SJCRH30 (cell line): ENCODE data around the gene HBZ. TPM values are rescaled to one million over a fixed set of nuclear protein-coding genes. Genes with fewer than 3 reads are reported as not detected.
A peak's percentile ranks its signal among the peaks of the same experiment; 100 is the strongest.
"Not testable (repeated sequence)": the region's sequence is repeated elsewhere in the genome, so short reads cannot be mapped to it uniquely, and the experiment has no call there.

ENCODE experiments used
- DNase-seq, 2 experiments: peaks; one replicate each; pipeline ENCODE4 v3.0.0-alpha.2; 2015 to 2020
- H3K27ac ChIP-seq: fragments of 250-450 bp; sonication (Bioruptor Pico); 2 replicates; pipeline ENCODE4 v1.5.1; 2020; ENCODE audit warnings: mild to moderate bottlenecking, moderate library complexity
- H3K27me3 ChIP-seq: fragments of 250-450 bp; sonication (Bioruptor Pico); 2 replicates; pipeline ENCODE4 v1.5.1; 2020; ENCODE audit warnings: mild to moderate bottlenecking, moderate library complexity
- H3K36me3 ChIP-seq: fragments of 250-450 bp; sonication (Bioruptor Pico); 2 replicates; pipeline ENCODE4 v1.5.1; 2020; ENCODE audit warnings: mild to moderate bottlenecking, moderate library complexity
- H3K4me1 ChIP-seq: fragments of 250-450 bp; sonication (Bioruptor Pico); 2 replicates; pipeline ENCODE4 v1.5.1; 2020; ENCODE audit warnings: mild to moderate bottlenecking, moderate library complexity
- H3K4me3 ChIP-seq: fragments of 250-450 bp; sonication (Bioruptor Pico); 2 replicates; pipeline ENCODE4 v1.5.1; 2020; ENCODE audit warnings: mild to moderate bottlenecking, moderate library complexity
- H3K9me3 ChIP-seq: fragments of 250-450 bp; sonication (Bioruptor Pico); replicated peaks from 2 replicates; pipeline ENCODE4 v1.5.1; 2020; ENCODE audit warnings: mild to moderate bottlenecking, moderate library complexity
- total RNA-seq: library from RNA; depleted of rRNA; stranded (reverse); fragments of >200 nt; shearing (Covaris generic); gene quantifications from 2 replicates; pipeline ENCODE4 v1.2.3, GENCODE V29; 2014

HBZ gene
- total RNA-seq, 1 experiment from 2014 or later, result not detected

- H3K4me3 ChIP-seq, H3K27ac ChIP-seq, H3K27me3 ChIP-seq, H3K9me3 ChIP-seq, H3K4me1 ChIP-seq, H3K36me3 ChIP-seq, DNase-seq: not testable (repeated sequence)
These were observed 24.3 kb downstream of the HBZ start, which contains the start of gene HBA1 for GRCh38 chr16:176477-177382. Gene HBA1 (plus strand): TSS chr16:176680. CDS start chr16:176717, 37 bp downstream.

- H3K4me1 ChIP-seq, result no peaks in the 10 kb centered on the region
- DNase-seq, result peak; percentile 24 to 38
- H3K36me3 ChIP-seq, result no peaks in the 10 kb centered on the region
- no peaks in the 10 kb centered on the region for H3K9me3 ChIP-seq
- H3K4me3 ChIP-seq, result no peak overlapping the region
- no peak overlapping the region for H3K27ac ChIP-seq
- H3K27me3 ChIP-seq, result no peaks in the 10 kb centered on the region
These were observed 25.0 kb downstream of the HBZ start for GRCh38 chr16:177394-177822.

GRCh38 chr16:177981-178667, 25.7 kb downstream of the HBZ start:
- Histone ChIP-seq H3K4me1 (no peaks in the 10 kb centered on the region), H3K9me3 (no peaks in the 10 kb centered on the region), H3K36me3 (no peaks in the 10 kb centered on the region), H3K4me3 (no peak overlapping the region), H3K27me3 (no peaks in the 10 kb centered on the region), H3K27ac (no peak overlapping the region)
- no peak for DNase-seq

- H3K4me1 ChIP-seq, result no peaks in the 10 kb centered on the region
These were observed 26.2 kb downstream of the HBZ start for GRCh38 chr16:178668-179015.

GRCh38 chr16:179211-180092, 27.0 kb downstream of the HBZ start:
- H3K27ac ChIP-seq, result no peak overlapping the region
- no peak overlapping the region for H3K4me3 ChIP-seq
- no peak for DNase-seq
- H3K9me3 ChIP-seq, result no peaks in the 10 kb centered on the region
- no peaks in the 10 kb centered on the region for H3K27me3 ChIP-seq
- H3K36me3 ChIP-seq, result no peaks in the 10 kb centered on the region
- H3K4me1 ChIP-seq, result no peaks in the 10 kb centered on the region

More at GRCh38 chr16:178668-179015, 26.2 kb downstream of the HBZ start:
- no peaks in the 10 kb centered on the region for H3K9me3 ChIP-seq
- no peak overlapping the region for H3K27ac ChIP-seq
- no peak overlapping the region for H3K4me3 ChIP-seq
- H3K27me3 ChIP-seq, result no peaks in the 10 kb centered on the region
- H3K36me3 ChIP-seq, result no peaks in the 10 kb centered on the region
- no peak for DNase-seq

GRCh38 chr16:180101-180675, 27.7 kb downstream of the HBZ start, which contains the start of gene HBQ1:
Gene HBQ1 (plus strand): TSS chr16:180459. CDS start chr16:180487, 28 bp downstream.
- no peaks in the 10 kb centered on the region for H3K9me3 ChIP-seq
- no peak within 1 kb of the TSS for H3K27ac ChIP-seq
- H3K4me1 ChIP-seq, result no peaks in the 10 kb centered on the region
- H3K36me3 ChIP-seq, result 0 out of 2 replicates have a peak, but pooled peaks cover 6% of the 10 kb centered on the region
- no peaks in the 10 kb centered on the region for H3K27me3 ChIP-seq
- H3K4me3 ChIP-seq, result no peak within 1 kb of the TSS
- DNase-seq, result no peak

GRCh38 chr16:180681-181564, 28.5 kb downstream of the HBZ start:
- Histone ChIP-seq H3K27me3 (no peaks in the 10 kb centered on the region), H3K9me3 (no peaks in the 10 kb centered on the region), H3K4me1 (no peaks in the 10 kb centered on the region), H3K27ac (no peak overlapping the region), H3K4me3 (no peak overlapping the region), H3K36me3 (0 out of 2 replicates have a peak, but pooled peaks cover 6% of the 10 kb centered on the region)
- DNase-seq, result peak in 1 of 2 experiments; percentile 34

- DNase-seq, result no peak
- no peaks in the 10 kb centered on the region for H3K27me3 ChIP-seq
- 0 out of 2 replicates have a peak, but pooled peaks cover 6% of the 10 kb centered on the region for H3K36me3 ChIP-seq
- no peaks in the 10 kb centered on the region for H3K9me3 ChIP-seq
- no peak overlapping the region for H3K27ac ChIP-seq
- no peaks in the 10 kb centered on the region for H3K4me1 ChIP-seq
- no peak overlapping the region for H3K4me3 ChIP-seq
These were observed 29.1 kb downstream of the HBZ start for GRCh38 chr16:181565-182021.

- Histone ChIP-seq H3K4me3 (no peak overlapping the region), H3K27me3 (no peaks in the 10 kb centered on the region), H3K36me3 (peaks cover 15% of the 10 kb centered on the region), H3K9me3 (no peaks in the 10 kb centered on the region), H3K27ac (no peak overlapping the region), H3K4me1 (no peaks in the 10 kb centered on the region)
- DNase-seq, result no peak
These were observed 30.6 kb downstream of the HBZ start for GRCh38 chr16:183005-183404.

- no peaks in the 10 kb centered on the region for H3K4me1 ChIP-seq
- no peak overlapping the region for H3K4me3 ChIP-seq
- no peaks in the 10 kb centered on the region for H3K9me3 ChIP-seq
- no peak for DNase-seq
- H3K36me3 ChIP-seq, result peaks cover 33% of the 10 kb centered on the region
- H3K27ac ChIP-seq, result no peak overlapping the region
- no peaks in the 10 kb centered on the region for H3K27me3 ChIP-seq
These were observed 32.8 kb downstream of the HBZ start for GRCh38 chr16:185213-185612.

GRCh38 chr16:185691-186090, 33.2 kb downstream of the HBZ start:
- no peak overlapping the region for H3K4me3 ChIP-seq
- no peak overlapping the region for H3K27ac ChIP-seq
- no peaks in the 10 kb centered on the region for H3K27me3 ChIP-seq
- no peak for DNase-seq
- H3K36me3 ChIP-seq, result peaks cover 38% of the 10 kb centered on the region
- no peaks in the 10 kb centered on the region for H3K9me3 ChIP-seq
- H3K4me1 ChIP-seq, result no peaks in the 10 kb centered on the region

GRCh38 chr16:187330-187729, 34.9 kb downstream of the HBZ start:
- Histone ChIP-seq H3K36me3 (peaks cover 50% of the 10 kb centered on the region), H3K4me1 (no peaks in the 10 kb centered on the region), H3K4me3 (no peak overlapping the region), H3K9me3 (no peaks in the 10 kb centered on the region), H3K27me3 (no peaks in the 10 kb centered on the region), H3K27ac (no peak overlapping the region)
- DNase-seq, result no peak

- Histone ChIP-seq H3K9me3 (no peaks in the 10 kb centered on the region), H3K4me3 (no peak overlapping the region), H3K36me3 (peaks cover 61% of the 10 kb centered on the region), H3K27ac (no peak overlapping the region), H3K4me1 (no peaks in the 10 kb centered on the region), H3K27me3 (no peaks in the 10 kb centered on the region)
- DNase-seq, result peak; percentile 19 to 30
These were observed 36.2 kb downstream of the HBZ start for GRCh38 chr16:188674-189073.
